Esophagus (tissue), 2 donors: ENCODE data around the gene UBC. TPM values are rescaled to one million over a fixed set of nuclear protein-coding genes. Genes with fewer than 3 reads are reported as not detected.
"Not testable (repeated sequence)": the region's sequence is repeated elsewhere in the genome, so short reads cannot be mapped to it uniquely, and the experiment has no call there.

Experiments used
- H3K27ac ChIP-seq, 2 donors: one replicate each; pipeline ENCODE4 v1.5.1; 2013; ENCODE audit warnings: low read depth in 2 of 2, mild to moderate bottlenecking in 2 of 2, inconsistent platforms in 1 of 2, low read length in 1 of 2, moderate library complexity in 1 of 2
- H3K27me3 ChIP-seq, 2 donors: one replicate each; pipeline ENCODE4 v1.6.1; 2013; ENCODE audit warnings: low read length in 2 of 2, control low read depth in 1 of 2, mild to moderate bottlenecking in 1 of 2; ENCODE audit not compliant: insufficient read depth in 2 of 2, control insufficient read depth in 1 of 2
- H3K36me3 ChIP-seq, 2 donors: one replicate each; pipeline ENCODE4 v1.6.1; 2013; ENCODE audit warnings: low read length in 1 of 2; ENCODE audit not compliant: control insufficient read depth in 2 of 2, insufficient read depth in 2 of 2
- H3K4me1 ChIP-seq, 2 donors: one replicate each; pipeline ENCODE4 v1.6.1; 2013; ENCODE audit warnings: low read length in 1 of 2; ENCODE audit not compliant: control insufficient read depth in 2 of 2, insufficient read depth in 2 of 2
- H3K4me3 ChIP-seq, 2 donors: one replicate each; pipeline ENCODE4 v1.5.1; 2013; ENCODE audit warnings: low read length in 2 of 2, mild to moderate bottlenecking in 2 of 2, low read depth in 1 of 2, moderate library complexity in 1 of 2
- H3K9me3 ChIP-seq, 2 donors: one replicate each; pipeline ENCODE4 v1.6.1; 2013; ENCODE audit warnings: mild to moderate bottlenecking in 2 of 2, low read depth in 1 of 2, low read length in 1 of 2, moderate library complexity in 1 of 2; ENCODE audit not compliant: control insufficient read depth in 2 of 2, insufficient read depth in 1 of 2
- WGBS, 2 donors: extraction: QIAGEN DNeasy Blood & Tissue Kit; methylation state at CpG; one replicate each; pipeline ENCODE4 v1.1.7; 2013; 5-methylcytosine and 5-hydroxymethylcytosine counted together
- polyA plus RNA-seq, 2 donors: library from polyadenylated mRNA; stranded (reverse); fragments of 200-250 nt; gene quantifications; one replicate each; pipeline ENCODE4 v1.2.3, GENCODE V29; 2013
- donor health status: healthy with polysubstance abuse.
- donor health status: Bipolar disorder and iron deficiency.

UBC gene
- polyA plus RNA-seq, 2 donors = 1,354 to 1,419 TPM

- peak overlapping the region; percentile 99 to 100 for H3K27ac ChIP-seq
- H3K9me3 ChIP-seq = no peaks in the 10 kb centered on the region
- H3K4me1 ChIP-seq = peaks cover 0 to 4% of the 10 kb centered on the region in 2 donors
- no peaks in the 10 kb centered on the region for H3K27me3 ChIP-seq
- peaks cover 0 to 7% of the 10 kb centered on the region in 2 donors for H3K36me3 ChIP-seq
- H3K4me3 ChIP-seq = peak overlapping the region in 1 of 2 donors; percentile 80
- WGBS, 2 donors = 7 to 20% methylated on average over 5 of the region's 5 CpGs
Measured at GRCh38 chr12:124916374-124917134, 2.1 kb upstream of the UBC start.

- H3K4me1 ChIP-seq = no peaks in the 10 kb centered on the region
- WGBS, 2 donors = 8 to 13% methylated on average over 21 of the region's 21 CpGs
Measured at GRCh38 chr12:124915239-124916236, 1.1 kb upstream of the UBC start.

GRCh38 chr12:124913474-124914391 lies 717 bp downstream of the UBC start:
- H3K4me3 ChIP-seq = peak overlapping the region; percentile 80 to 94
- no peaks in the 10 kb centered on the region for H3K9me3 ChIP-seq
- H3K36me3 ChIP-seq = peaks cover 0 to 10% of the 10 kb centered on the region in 2 donors
- no peaks in the 10 kb centered on the region for H3K27me3 ChIP-seq
- peak overlapping the region; percentile 100 for H3K27ac ChIP-seq
- H3K4me1 ChIP-seq = no peaks in the 10 kb centered on the region
- 2 to 3% methylated on average over 46 of the region's 46 CpGs for WGBS, 2 donors

More at GRCh38 chr12:124915239-124916236, 1.1 kb upstream of the UBC start:
- no peaks in the 10 kb centered on the region for H3K27me3 ChIP-seq
- H3K36me3 ChIP-seq = peaks cover 0 to 10% of the 10 kb centered on the region in 2 donors
- no peaks in the 10 kb centered on the region for H3K9me3 ChIP-seq
- peak overlapping the region; percentile 80 to 94 for H3K4me3 ChIP-seq
- peak overlapping the region; percentile 100 for H3K27ac ChIP-seq

- Histone ChIP-seq H3K27ac (peak overlapping the region; percentile 34 to 60), H3K4me3 (peak overlapping the region; percentile 80 to 94)
- 37 to 50% methylated on average over 16 to 18 of the region's 21 CpGs for WGBS, 2 donors
- not testable (repeated sequence) for H3K36me3 ChIP-seq, H3K27me3 ChIP-seq, H3K4me1 ChIP-seq, H3K9me3 ChIP-seq
Measured at GRCh38 chr12:124912529-124913287, 1.7 kb downstream of the UBC start.

- H3K9me3 ChIP-seq, H3K36me3 ChIP-seq, H3K27me3 ChIP-seq, H3K4me1 ChIP-seq: not testable (repeated sequence)
- 51 to 66% methylated on average over 6 of the region's 6 CpGs for WGBS, 2 donors
- Histone ChIP-seq H3K27ac (peak overlapping the region; percentile 49 to 58), H3K4me3 (peak overlapping the region; percentile 33 to 54)
Measured at GRCh38 chr12:124911521-124911920, 2.9 kb downstream of the UBC start.

- Histone ChIP-seq H3K36me3 (peaks cover 0 to 10% of the 10 kb centered on the region in 2 donors), H3K9me3 (no peaks in the 10 kb centered on the region), H3K4me1 (no peaks in the 10 kb centered on the region), H3K4me3 (peak overlapping the region; percentile 24 to 54), H3K27ac (peak overlapping the region; percentile 49 to 68), H3K27me3 (no peaks in the 10 kb centered on the region)
- 55 to 69% methylated on average over 9 of the region's 9 CpGs for WGBS, 2 donors
Measured at GRCh38 chr12:124910561-124911478, 3.6 kb downstream of the UBC start.

GRCh38 chr12:124909831-124910560 lies 4.5 kb downstream of the UBC start:
- Histone ChIP-seq H3K9me3 (no peaks in the 10 kb centered on the region), H3K36me3 (peaks cover 0 to 10% of the 10 kb centered on the region in 2 donors), H3K4me1 (no peaks in the 10 kb centered on the region), H3K4me3 (peak overlapping the region in 1 of 2 donors; percentile 54), H3K27me3 (no peaks in the 10 kb centered on the region), H3K27ac (peak overlapping the region; percentile 20 to 55)
- 61% methylated on average over 8 of the region's 8 CpGs for WGBS, 2 donors
